HepG2 (cell line): Measurements from ENCODE around the gene TVP23A. TPM values are rescaled to one million over a fixed set of nuclear protein-coding genes. Genes with fewer than 3 reads are reported as not detected.

Experiments used
- ATAC-seq: fragments of 200-7000 bp; cut with Tn5 transposase; 3 replicates; pipeline ENCODE4 v1.9.1; 2020; ENCODE audit warnings: mild to moderate bottlenecking, moderate library complexity
- BruUV-seq: library from RNA; stranded (reverse); fragments of 400-500 nt; replicated peaks from 2 replicates; lab custom pipeline; 2021; lab: Mats Ljungman, UMichigan
- CTCF ChIA-PET: fragments of 300-600 bp; formaldehyde crosslinking; extraction: SDS; loops from one replicate; lab custom pipeline; 2021; ENCODE audit warnings: low total read pairs, inconsistent platforms, low intra/inter-chr PET ratio; lab: Yijun Ruan, JAX
- POLR2A ChIA-PET: fragments of 350-600 bp; sonication (Branson Sonifier 250); formaldehyde crosslinking; loops from one replicate; lab custom pipeline; 2020; ENCODE audit warnings: antibody characterized with exemption, inconsistent platforms; lab: Yijun Ruan, JAX
- DNase-seq: peaks from one replicate; pipeline ENCODE4 v3.0.0-alpha.2; 2015; ENCODE audit warnings: low spot score
- FAIRE-seq: peaks from 3 replicates; lab custom pipeline; 2011; peaks lifted over from hg19 to GRCh38; lab: Jason Lieb, UNC
- H2AFZ ChIP-seq: one replicate; pipeline ENCODE4 v1.6.1; 2011; ENCODE audit warnings: low read length, inconsistent platforms
- H3K27ac ChIP-seq: fragments of 300-600 bp; 3 replicates; pipeline ENCODE4 v1.8.0; 2011; ENCODE audit warnings: mixed run types, mild to moderate bottlenecking, mixed read lengths, low read length, inconsistent platforms; ENCODE audit not compliant: insufficient read depth; ENCODE audit errors: extremely low read length
- H3K27me3 ChIP-seq, 2 experiments: fragments of 200-600 bp in 1 of 2; 2 replicates in 1 of 2; 3 replicates in 1 of 2; pipeline versions ENCODE4 v1.6.0 to v1.8.0; 2011; ENCODE audit warnings: low read length in 2 of 2, mild to moderate bottlenecking in 2 of 2, moderate library complexity in 2 of 2, inconsistent platforms in 1 of 2; ENCODE audit not compliant: insufficient read depth in 2 of 2, control insufficient read depth in 1 of 2
- H3K36me3 ChIP-seq, 2 experiments: fragments of 200-600 bp in 1 of 2; replicated peaks in 1 of 2; 2 replicates in 1 of 2; 3 replicates in 1 of 2; pipeline versions ENCODE4 v1.5.1 to v1.8.0; 2011; ENCODE audit warnings: low read length in 2 of 2, inconsistent platforms in 1 of 2; ENCODE audit not compliant: insufficient read depth in 2 of 2, control insufficient read depth in 1 of 2
- H3K4me1 ChIP-seq: 2 replicates; pipeline ENCODE4 v1.5.1; 2012; ENCODE audit warnings: low read length, inconsistent platforms; ENCODE audit not compliant: insufficient read depth
- H3K4me2 ChIP-seq: 2 replicates; pipeline ENCODE4 v1.6.0; 2011; ENCODE audit warnings: low read depth, low read length, inconsistent platforms
- H3K4me3 ChIP-seq, 3 experiments: fragments of 200-600 bp in 1 of 3; sonication (generic), shearing (Covaris generic) in 1 of 3; replicated peaks in 1 of 3; 2 replicates each; pipeline ENCODE4 v1.5.1; 2011 to 2016; ENCODE audit warnings: low read length in 3 of 3, inconsistent platforms in 2 of 3, low read depth in 2 of 3, mild to moderate bottlenecking in 2 of 3, control low read depth in 1 of 3, mixed read lengths in 1 of 3; ENCODE audit not compliant: insufficient read depth in 1 of 3
- H3K79me2 ChIP-seq: one replicate; pipeline ENCODE4 v1.6.1; 2011; ENCODE audit warnings: low read length, inconsistent platforms; ENCODE audit not compliant: insufficient read depth
- H3K9ac ChIP-seq: 2 replicates; pipeline ENCODE4 v1.6.0; 2011; ENCODE audit warnings: mild to moderate bottlenecking, low read depth, low read length, inconsistent platforms; ENCODE audit not compliant: insufficient read depth
- H3K9me3 ChIP-seq: 2 replicates; pipeline ENCODE4 v1.5.1; 2012; ENCODE audit warnings: mild to moderate bottlenecking, low read length
- H4K20me1 ChIP-seq: 2 replicates; pipeline ENCODE4 v1.6.0; 2011; ENCODE audit warnings: inconsistent platforms, mild to moderate bottlenecking, low read length, moderate library complexity; ENCODE audit not compliant: insufficient read depth
- CSRNP1 ChIP-seq: sonication (generic); formaldehyde crosslinking; IDR thresholded peaks from 2 replicates; pipeline ENCODE4 v1.8.1; 2023; ENCODE audit warnings: mild to moderate bottlenecking, missing genetic modification reagents
- LRRFIP1 ChIP-seq: sonication (generic); formaldehyde crosslinking; conservative IDR thresholded peaks from 2 replicates; pipeline ENCODE4 v1.4.0; 2020; ENCODE audit warnings: missing genetic modification reagents
- SRSF1 ChIP-seq: fragments of 200-400 bp; formaldehyde crosslinking; optimal IDR thresholded peaks from 2 replicates; pipeline ENCODE3; 2017; ENCODE audit warnings: mild to moderate bottlenecking, low read depth, low read length, moderate library complexity
- WGBS: methylation state at CpG from one replicate; pipeline ENCODE4 v1.1.6; 2017; ENCODE audit warnings: low lambda C conversion rate; 5-methylcytosine and 5-hydroxymethylcytosine counted together
- in situ Hi-C: cut with HindIII; loops from 2 replicates; pipeline ENCODE4 v1.10.0; 2017; ENCODE audit warnings: low pct_unique_long_range_greater_than_20kb; ENCODE audit not compliant: extremely low pct_ligation_motif_present
- intact Hi-C: fragments of 100-400 bp; cut with micrococcal nuclease; formaldehyde crosslinking; loops from one replicate; pipeline ENCODE4 v1.10.0; 2022; ENCODE audit not compliant: unreplicated experiment
- polyA plus RNA-seq, 8 experiments: library from polyadenylated mRNA; depleted of rRNA in 3 of 8; stranded (reverse) in 7 of 8; unstranded in 1 of 8; fragments of >200 nt; fragmentation: Illumina TruSeq in 4 of 8; extraction: Trizol in 4 of 8; gene quantifications; 2 replicates each; pipeline versions ENCODE4 v1.2.1 to v1.2.3, GENCODE V29; 2011 to 2016; ENCODE audit warnings: low read depth in 4 of 8, missing spikeins in 1 of 8, mixed read lengths in 1 of 8; ENCODE audit not compliant: insufficient read depth in 1 of 8
- total RNA-seq, 5 experiments: library from RNA; depleted of rRNA; stranded (reverse); fragments of >200 nt; fragmentation: Illumina TruSeq; extraction: Trizol; gene quantifications; 2 replicates each; pipeline ENCODE4 v1.2.3, GENCODE V29; 2016; ENCODE audit warnings: low read depth in 1 of 5

Gene TVP23A
- total and polyA plus RNA-seq, 2 of the 13 experiments (the other 11 are each of a cell fraction or from before 2014, with no cell fraction given) = not detected

GRCh38 chr16:10838621-10839278, 20.2 kb upstream of the TVP23A start:
- in situ Hi-C loops = no loop called here
- intact Hi-C loops = no loop called here
- CTCF ChIA-PET = no interaction called here

More at GRCh38 chr16:10838621-10839278, 20.2 kb upstream of the TVP23A start:
- TF ChIP-seq CSRNP1 = no peak
- no peak for TF ChIP-seq SRSF1
- TF ChIP-seq LRRFIP1 = no peak
- Histone ChIP-seq H3K4me2 (no peak overlapping the region), H3K4me1 (no peaks in the 10 kb centered on the region), H2AFZ (no peak overlapping the region), H3K27ac (no peak overlapping the region), H3K27me3 (peaks cover 0 to 28% of the 10 kb centered on the region in 2 experiments; a peak in 3 of 5 replicates), H3K4me3 (no peak overlapping the region), H4K20me1 (no peaks in the 10 kb centered on the region), H3K79me2 (no peaks in the 10 kb centered on the region), H3K9ac (no peak overlapping the region), H3K36me3 (no peaks in the 10 kb centered on the region), H3K9me3 (no peaks in the 10 kb centered on the region)
- no TSS peak for BruUV-seq
- 46% methylated on average over 9 of the region's 10 CpGs for WGBS
- no peak for ATAC-seq
- FAIRE-seq = no peak
- POLR2A ChIA-PET = no interaction called here
- DNase-seq = no peak
